ENCODE data around the gene PLEKHA6. TPM values are rescaled to one million over a fixed set of nuclear protein-coding genes. Genes with fewer than 3 reads are reported as not detected.

PLEKHA6 gene
- polyA plus RNA-seq, 3 donors: 0.08 TPM; not detected in 1

- 99% methylated on average over 7 of the region's 7 CpGs for WGBS (ENCODE audit: insufficient coverage)
- no peak overlapping the region for H2AFZ ChIP-seq (ENCODE audit: insufficient read depth, low read depth, low read length, poor library complexity, severe bottlenecking)
- intact Hi-C loops (cut with micrococcal nuclease): no loop called here
- no peak overlapping the region for H3K4me3 ChIP-seq (replicated peaks in 1 of 3; ENCODE audit: low read depth in 2 of 3, low read length in 3 of 3)
- peaks cover 17% of the 10 kb centered on the region for H3K4me1 Mint-ChIP-seq
- no peaks in the 10 kb centered on the region for H4K20me1 ChIP-seq (ENCODE audit: insufficient read depth, low read length)
- no peak overlapping the region for H3K4me2 ChIP-seq (replicated peaks; ENCODE audit: extremely low read depth, low read length, poor library complexity, severe bottlenecking)
- H3K36me3 ChIP-seq (replicated peaks in 1 of 2; ENCODE audit: control insufficient read depth in 1 of 2, insufficient read depth in 2 of 2, low read length in 2 of 2): no peaks in the 10 kb centered on the region
- no peaks in the 10 kb centered on the region for H3K9me3 ChIP-seq (replicated peaks in 1 of 2; ENCODE audit: control insufficient read depth in 1 of 2, insufficient read depth in 1 of 2, low read length in 2 of 2)
- H3K4me1 ChIP-seq (ENCODE audit: control insufficient read depth in 1 of 2, insufficient read depth in 2 of 2, low read length in 2 of 2): peaks cover 12% of the 10 kb centered on the region in 2 donors
- no peak overlapping the region for H3K4me3 Mint-ChIP-seq
- H3K27ac Mint-ChIP-seq: peak overlapping the region in 1 of 7 donors; percentile 38
- no peak overlapping the region for H3K9ac ChIP-seq (ENCODE audit: insufficient read depth, low read length, poor library complexity, severe bottlenecking)
- no peaks in the 10 kb centered on the region for H3K9me3 Mint-ChIP-seq
- no peak overlapping the region for H3K27ac ChIP-seq (ENCODE audit: low read depth in 1 of 2, low read length in 2 of 2)
- peaks cover 0 to 2% (median 0%) of the 10 kb centered on the region in 3 donors for H3K27me3 Mint-ChIP-seq (ENCODE audit: low read depth in 3 of 3)
- H3K36me3 Mint-ChIP-seq: no peaks in the 10 kb centered on the region
- no peak for DNase-seq
- H3K27me3 ChIP-seq (ENCODE audit: control insufficient read depth in 2 of 2, insufficient read depth in 2 of 2, low read length in 2 of 2): no peaks in the 10 kb centered on the region
- no peak for TF ChIP-seq CTCF (IDR thresholded peaks at IDR 0.05)
- no peaks in the 10 kb centered on the region for H3K79me2 ChIP-seq (ENCODE audit: insufficient read depth, low read length)
Measured at GRCh38 chr1:204251286-204251685, 108.4 kb downstream of the PLEKHA6 start.

- H3K36me3 ChIP-seq (replicated peaks in 1 of 2; ENCODE audit: control insufficient read depth in 1 of 2, insufficient read depth in 2 of 2, low read length in 2 of 2): no peaks in the 10 kb centered on the region
- H3K27me3 Mint-ChIP-seq (ENCODE audit: low read depth in 3 of 3): no peaks in the 10 kb centered on the region
- H3K4me3 ChIP-seq (replicated peaks in 1 of 3; ENCODE audit: low read depth in 2 of 3, low read length in 3 of 3): no peak overlapping the region
- TF ChIP-seq CTCF (IDR thresholded peaks at IDR 0.05): no peak
- no peak overlapping the region for H3K9ac ChIP-seq (ENCODE audit: insufficient read depth, low read length, poor library complexity, severe bottlenecking)
- DNase-seq: no peak
- no peaks in the 10 kb centered on the region for H3K36me3 Mint-ChIP-seq
- no peak overlapping the region for H3K4me3 Mint-ChIP-seq
- H4K20me1 ChIP-seq (ENCODE audit: insufficient read depth, low read length): no peaks in the 10 kb centered on the region
- H3K27ac ChIP-seq (ENCODE audit: low read depth in 1 of 2, low read length in 2 of 2): no peak overlapping the region
- no peaks in the 10 kb centered on the region for H3K9me3 ChIP-seq (replicated peaks in 1 of 2; ENCODE audit: control insufficient read depth in 1 of 2, insufficient read depth in 1 of 2, low read length in 2 of 2)
- no peaks in the 10 kb centered on the region for H3K79me2 ChIP-seq (ENCODE audit: insufficient read depth, low read length)
- no peaks in the 10 kb centered on the region for H3K9me3 Mint-ChIP-seq
- no peak overlapping the region for H2AFZ ChIP-seq (ENCODE audit: insufficient read depth, low read depth, low read length, poor library complexity, severe bottlenecking)
- peaks cover 15% of the 10 kb centered on the region for H3K4me1 Mint-ChIP-seq
- no peak overlapping the region for H3K27ac Mint-ChIP-seq
- intact Hi-C loops (cut with micrococcal nuclease): no loop called here
- peaks cover 12% of the 10 kb centered on the region in 2 donors for H3K4me1 ChIP-seq (ENCODE audit: control insufficient read depth in 1 of 2, insufficient read depth in 2 of 2, low read length in 2 of 2)
- 84% methylated on average over 10 of the region's 12 CpGs for WGBS (ENCODE audit: insufficient coverage)
- H3K4me2 ChIP-seq (replicated peaks; ENCODE audit: extremely low read depth, low read length, poor library complexity, severe bottlenecking): no peak overlapping the region
- H3K27me3 ChIP-seq (ENCODE audit: control insufficient read depth in 2 of 2, insufficient read depth in 2 of 2, low read length in 2 of 2): no peaks in the 10 kb centered on the region
Measured at GRCh38 chr1:204250428-204251030, 109.2 kb downstream of the PLEKHA6 start.

All from CD14-positive monocyte (primary cell).